ENCODE data around the gene MRPS12. TPM values are rescaled to one million over a fixed set of nuclear protein-coding genes. Genes with fewer than 3 reads are reported as not detected.

Gene MRPS12
- total RNA-seq, 4 donors from 2014 or later: 17.7 to 33.6 (median 22.1) TPM

DNA sequence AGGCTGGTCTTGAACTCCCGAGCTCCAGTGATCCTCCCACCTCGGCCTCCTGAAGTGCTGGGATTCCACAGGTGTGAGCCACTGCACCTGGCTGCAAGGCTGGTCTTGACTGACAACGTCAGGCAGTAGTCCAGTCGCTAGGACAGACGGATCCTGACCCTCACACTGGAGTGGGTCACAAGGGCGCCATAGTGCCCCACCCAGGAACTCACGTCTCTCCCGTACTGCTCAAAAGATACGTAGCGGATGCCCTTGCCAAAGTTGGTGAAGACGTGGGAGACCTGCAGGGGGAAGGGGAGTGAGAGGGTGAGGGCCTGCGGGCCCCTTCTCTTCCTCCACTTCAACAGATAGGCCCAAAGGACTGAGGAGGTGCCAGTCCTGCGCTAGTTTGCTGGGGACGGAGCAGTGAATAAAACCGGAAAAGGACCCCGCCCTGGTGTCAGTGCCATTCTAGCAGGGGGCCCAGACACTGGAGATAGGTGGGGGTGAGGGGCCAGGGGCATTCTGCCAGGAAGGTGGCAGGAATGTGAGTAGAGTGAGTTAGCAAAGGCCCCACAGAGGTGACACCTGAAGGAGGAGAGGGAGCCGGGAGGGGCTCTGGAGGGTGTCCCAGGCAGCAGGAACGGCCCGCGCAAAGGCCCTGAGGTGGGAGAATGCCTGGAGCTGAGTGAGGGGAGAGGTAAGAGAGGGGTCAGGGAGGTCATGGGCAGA, 11.9 kb downstream of the MRPS12 start:
- Histone ChIP-seq H3K4me1 (no peaks in the 10 kb centered on the region), H3K4me3 (replicated peaks in 1 of 3) (no peak overlapping the region), H3K27ac (no peak overlapping the region), H3K27me3 (no peaks in the 10 kb centered on the region), H3K9me3 (no peaks in the 10 kb centered on the region), H3K36me3 (no peaks in the 10 kb centered on the region)
- TF ChIP-seq POLR2A (IDR thresholded peaks at IDR 0.05): no peak
- TF ChIP-seq, protein P1, sequence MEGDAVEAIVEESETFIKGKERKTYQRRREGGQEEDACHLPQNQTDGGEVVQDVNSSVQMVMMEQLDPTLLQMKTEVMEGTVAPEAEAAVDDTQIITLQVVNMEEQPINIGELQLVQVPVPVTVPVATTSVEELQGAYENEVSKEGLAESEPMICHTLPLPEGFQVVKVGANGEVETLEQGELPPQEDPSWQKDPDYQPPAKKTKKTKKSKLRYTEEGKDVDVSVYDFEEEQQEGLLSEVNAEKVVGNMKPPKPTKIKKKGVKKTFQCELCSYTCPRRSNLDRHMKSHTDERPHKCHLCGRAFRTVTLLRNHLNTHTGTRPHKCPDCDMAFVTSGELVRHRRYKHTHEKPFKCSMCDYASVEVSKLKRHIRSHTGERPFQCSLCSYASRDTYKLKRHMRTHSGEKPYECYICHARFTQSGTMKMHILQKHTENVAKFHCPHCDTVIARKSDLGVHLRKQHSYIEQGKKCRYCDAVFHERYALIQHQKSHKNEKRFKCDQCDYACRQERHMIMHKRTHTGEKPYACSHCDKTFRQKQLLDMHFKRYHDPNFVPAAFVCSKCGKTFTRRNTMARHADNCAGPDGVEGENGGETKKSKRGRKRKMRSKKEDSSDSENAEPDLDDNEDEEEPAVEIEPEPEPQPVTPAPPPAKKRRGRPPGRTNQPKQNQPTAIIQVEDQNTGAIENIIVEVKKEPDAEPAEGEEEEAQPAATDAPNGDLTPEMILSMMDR (IDR thresholded peaks at IDR 0.05): no peak
- WGBS, 2 donors: 78 to 88% methylated on average over 18 to 20 of the region's 20 CpGs
- no peak for DNase-seq
- intact Hi-C loops (cut with DNase I): loop anchor here (10.0 kb wide), 1 partner anchor 408 kb away; no protein-coding TSS in a partner anchor

DNA sequence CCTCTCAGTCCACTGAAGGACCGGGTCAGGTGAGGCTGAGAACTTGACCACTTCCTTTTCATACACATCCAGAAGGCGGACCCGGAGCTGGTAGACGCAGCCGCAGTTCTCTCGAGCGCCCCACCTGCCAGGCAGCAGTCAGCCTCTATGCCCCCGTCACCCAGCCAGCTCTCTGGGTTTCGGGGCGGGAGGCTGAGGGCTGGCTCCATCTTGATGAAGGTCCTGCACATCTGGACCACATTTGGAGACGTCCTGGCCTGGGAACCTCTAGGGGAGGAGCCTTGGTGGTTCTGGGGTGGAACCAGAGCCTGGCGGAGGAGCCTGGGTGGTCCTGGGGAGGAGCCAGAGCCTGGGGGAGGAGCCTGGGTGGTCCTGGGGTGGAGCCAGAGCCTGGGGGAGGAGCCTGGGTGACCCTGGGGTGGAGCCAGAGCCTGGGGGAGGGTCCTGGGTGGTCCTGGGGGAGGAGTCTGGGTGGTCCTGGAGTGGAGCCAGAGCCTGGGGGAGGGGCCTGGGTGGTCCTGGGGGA, 14.3 kb downstream of the MRPS12 start:
- no peak for DNase-seq
- TF ChIP-seq, protein P1 (IDR thresholded peaks at IDR 0.05): no peak
- TF ChIP-seq POLR2A (IDR thresholded peaks at IDR 0.05): no peak
- H3K4me1 ChIP-seq: peaks cover 4 to 5% of the 10 kb centered on the region in 2 donors
- whole genome bisulfite sequencing, 2 donors: 88 to 100% methylated on average over 3 to 11 of the region's 12 CpGs
- no peaks in the 10 kb centered on the region for H3K9me3 ChIP-seq
- intact Hi-C loops (cut with DNase I): loop anchor here (10.0 kb wide), 1 partner anchor 410 kb away; no protein-coding TSS in a partner anchor
- no peak overlapping the region for H3K4me3 ChIP-seq (replicated peaks in 1 of 3)
- H3K27me3 ChIP-seq: peaks cover 3% of the 10 kb centered on the region
- H3K27ac ChIP-seq: no peak overlapping the region
- H3K36me3 ChIP-seq: no peaks in the 10 kb centered on the region

DNA sequence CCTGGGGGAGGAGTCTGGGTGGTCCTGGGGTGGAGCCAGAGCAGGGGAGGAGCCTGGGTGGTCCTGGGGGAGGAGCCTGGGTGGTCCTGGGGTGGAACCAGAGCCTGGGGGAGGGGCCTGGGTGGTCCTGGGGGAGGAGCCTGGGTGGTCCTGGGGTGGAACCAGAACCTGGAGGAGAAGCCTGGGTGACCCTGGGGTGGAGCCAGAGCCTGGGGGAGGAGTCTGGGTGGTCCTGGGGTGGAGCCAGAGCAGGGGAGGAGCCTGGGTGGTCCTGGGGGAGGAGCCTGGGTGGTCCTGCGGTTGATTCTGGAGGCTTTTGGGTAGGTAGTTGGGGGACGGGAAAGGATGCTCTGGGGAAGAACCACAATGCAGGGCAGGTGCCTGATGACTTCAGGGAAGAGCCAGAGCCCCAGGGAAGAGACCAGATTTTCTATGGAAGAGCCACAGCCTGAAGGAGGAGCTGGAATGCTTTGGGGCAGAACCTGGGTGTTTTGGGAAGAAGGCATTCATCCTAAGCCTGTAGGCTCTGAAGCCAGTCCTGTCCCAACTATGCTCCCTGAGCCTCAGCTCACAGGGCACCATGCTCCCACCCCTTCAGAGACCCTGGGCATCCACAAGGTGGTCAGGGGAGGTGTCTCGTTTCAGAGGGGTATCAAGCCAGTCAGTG, 15.0 kb downstream of the MRPS12 start:
- H3K36me3 ChIP-seq: no peaks in the 10 kb centered on the region
- intact Hi-C loops (cut with DNase I): loop anchor here (10.0 kb wide), 1 partner anchor 411 kb away; no protein-coding TSS in a partner anchor

DNA sequence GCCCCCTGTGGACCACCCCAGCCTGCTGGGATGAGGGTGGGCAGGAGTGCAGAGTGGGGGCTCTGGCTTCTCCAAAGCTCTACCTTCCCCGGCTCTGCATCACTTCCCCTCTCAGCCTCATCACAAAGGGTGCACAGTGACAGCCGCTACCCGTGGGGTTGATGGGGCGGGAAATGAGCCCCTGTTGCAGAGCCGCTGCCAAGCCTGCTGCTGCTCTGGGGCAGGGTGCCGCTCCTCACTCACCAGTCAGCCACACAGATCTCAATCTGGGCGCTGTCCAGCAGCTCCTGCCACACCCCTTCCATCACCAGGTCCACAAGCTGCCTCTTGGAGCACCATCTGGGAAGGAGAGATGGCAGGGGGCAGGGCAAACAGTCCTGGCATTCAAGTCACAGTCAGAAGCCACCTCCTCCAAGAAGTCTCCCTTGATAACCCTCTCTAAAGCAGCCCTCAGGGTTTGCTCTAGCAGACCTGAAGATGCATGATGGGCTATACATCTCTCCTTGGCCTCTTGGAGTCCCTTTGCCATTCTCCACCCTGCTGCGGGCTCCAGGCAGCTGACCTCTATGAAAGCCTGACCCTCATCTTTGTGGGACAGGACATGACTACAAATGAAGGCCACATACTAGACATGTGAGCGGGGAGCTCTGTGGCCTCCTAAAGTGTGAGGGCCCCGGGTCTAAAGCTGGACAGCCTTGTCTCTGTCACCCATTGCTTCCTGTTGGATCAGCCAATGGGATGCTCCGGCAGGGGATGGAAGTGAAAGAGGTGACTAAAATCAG, 15.7 kb downstream of the MRPS12 start:
- intact Hi-C loops (cut with DNase I): loop anchor here (10.0 kb wide), 1 partner anchor 412 kb away; no protein-coding TSS in a partner anchor
- no peak overlapping the region for H3K27ac ChIP-seq
- peaks cover 7 to 8% of the 10 kb centered on the region in 2 donors for H3K4me1 ChIP-seq
- no peak for TF ChIP-seq POLR2A (IDR thresholded peaks at IDR 0.05)
- TF ChIP-seq, protein P1 (IDR thresholded peaks at IDR 0.05): no peak
- H3K36me3 ChIP-seq: no peaks in the 10 kb centered on the region
- no peaks in the 10 kb centered on the region for H3K9me3 ChIP-seq
- H3K27me3 ChIP-seq: peaks cover 3% of the 10 kb centered on the region
- H3K4me3 ChIP-seq (replicated peaks in 1 of 3): no peak overlapping the region
- no peak for DNase-seq
- 86 to 88% methylated on average over 9 to 10 of the region's 11 CpGs for WGBS, 2 donors

More for the DNA sequence above, 15.0 kb downstream of the MRPS12 start:
- Histone ChIP-seq H3K4me1 (peaks cover 7 to 8% of the 10 kb centered on the region in 2 donors), H3K4me3 (replicated peaks in 1 of 3) (no peak overlapping the region), H3K9me3 (no peaks in the 10 kb centered on the region), H3K27ac (no peak overlapping the region), H3K27me3 (peaks cover 3% of the 10 kb centered on the region)
- no peak for DNase-seq
- 86 to 92% methylated on average over 2 to 3 of the region's 3 CpGs for WGBS, 2 donors
- no peak for TF ChIP-seq POLR2A (IDR thresholded peaks at IDR 0.05)
- TF ChIP-seq, protein P1 (IDR thresholded peaks at IDR 0.05): no peak
